GM18861 (cell line): ENCODE data around the gene PIEZO1.

Experiments used
- ATAC-seq: cut with Tn5 transposase; IDR thresholded peaks from one replicate; pipeline ENCODE4 v1.9.1; 2021; ENCODE audit not compliant: unreplicated experiment

Gene PIEZO1

GRCh38 chr16:88769617-88770460 lies 15.2 kb downstream of the PIEZO1 start:
- ATAC-seq = no peak

GRCh38 chr16:88768071-88768783 lies 16.8 kb downstream of the PIEZO1 start:
- no peak for ATAC-seq

GRCh38 chr16:88767546-88768070 lies 17.4 kb downstream of the PIEZO1 start:
- ATAC-seq = no peak

- no peak for ATAC-seq
Observed at GRCh38 chr16:88766975-88767374, 18.0 kb downstream of the PIEZO1 start.

GRCh38 chr16:88764913-88765349 lies 20.1 kb downstream of the PIEZO1 start:
- no peak for ATAC-seq

- ATAC-seq = no peak
Observed at GRCh38 chr16:88764080-88764479, 20.9 kb downstream of the PIEZO1 start.

- ATAC-seq = no peak
Observed at GRCh38 chr16:88763502-88764053, 21.4 kb downstream of the PIEZO1 start.

- ATAC-seq = no peak
Observed at GRCh38 chr16:88762941-88763340, 22.1 kb downstream of the PIEZO1 start.

- ATAC-seq = no peak
Observed at GRCh38 chr16:88762258-88762870, 22.7 kb downstream of the PIEZO1 start.

GRCh38 chr16:88761830-88762229 lies 23.2 kb downstream of the PIEZO1 start:
- no peak for ATAC-seq

- no peak for ATAC-seq
Observed at GRCh38 chr16:88761143-88761534, 23.9 kb downstream of the PIEZO1 start.

GRCh38 chr16:88760424-88761142 lies 24.4 kb downstream of the PIEZO1 start:
- ATAC-seq = no peak

GRCh38 chr16:88759976-88760350 lies 25.1 kb downstream of the PIEZO1 start:
- ATAC-seq = no peak

- ATAC-seq = no peak
Observed at GRCh38 chr16:88759245-88759975, 25.6 kb downstream of the PIEZO1 start.

- no peak for ATAC-seq
Observed at GRCh38 chr16:88758944-88759244, 26.1 kb downstream of the PIEZO1 start.

GRCh38 chr16:88758227-88758943 lies 26.6 kb downstream of the PIEZO1 start:
- ATAC-seq = no peak

- ATAC-seq = no peak
Observed at GRCh38 chr16:88755745-88756443, 29.1 kb downstream of the PIEZO1 start.

GRCh38 chr16:88754912-88755744 lies 29.9 kb downstream of the PIEZO1 start:
- no peak for ATAC-seq
